Thoracic aorta (tissue), 2 donors: ENCODE results near the gene LRRN2. TPM values are rescaled to one million over a fixed set of nuclear protein-coding genes. Genes with fewer than 3 reads are reported as not detected.
"Not testable (repeated sequence)": the region's sequence is repeated elsewhere in the genome, so short reads cannot be mapped to it uniquely, and the experiment has no call there.

Source experiments
- ATAC-seq: fragments of 150-250 bp; one replicate; pipeline ENCODE4 v1.8.0; 2017; ENCODE audit warnings: low read depth; ENCODE audit not compliant: insufficient number of reproducible peaks, low FRiP score
- DNase-seq: peaks from one replicate; pipeline ENCODE4 v3.0.0-alpha.2; 2020; ENCODE audit warnings: low spot score
- H3K27ac ChIP-seq, 2 donors: fragments of 200-600 bp; sonication (generic); 1 replicate in 1 of 2; 2 replicates in 1 of 2; pipeline ENCODE4 v1.5.1; 2016; ENCODE audit warnings: mild to moderate bottlenecking in 2 of 2, moderate library complexity in 2 of 2
- H3K27me3 ChIP-seq: fragments of 200-600 bp; sonication (generic); replicated peaks from 2 replicates; pipeline ENCODE4 v1.6.0; 2016; ENCODE audit warnings: mild to moderate bottlenecking; ENCODE audit not compliant: insufficient read depth
- H3K36me3 ChIP-seq: fragments of 200-600 bp; sonication (generic); one replicate; pipeline ENCODE4 v1.5.1; 2016
- H3K4me1 ChIP-seq, 2 donors: fragments of 200-600 bp; sonication (generic); 1 replicate in 1 of 2; 2 replicates in 1 of 2; pipeline versions ENCODE4 v1.5.1 to v1.6.0; 2016; ENCODE audit warnings: low read depth in 2 of 2, mild to moderate bottlenecking in 1 of 2; ENCODE audit not compliant: control insufficient read depth in 1 of 2
- H3K4me3 ChIP-seq: fragments of 200-600 bp; sonication (generic); 2 replicates; pipeline ENCODE4 v1.5.1; 2016; ENCODE audit warnings: mild to moderate bottlenecking
- H3K9me3 ChIP-seq: fragments of 200-600 bp; sonication (generic); 2 replicates; pipeline ENCODE4 v1.5.1; 2016
- total RNA-seq, 2 donors: library from RNA; depleted of rRNA; stranded (reverse); fragments of >200 nt; gene quantifications; one replicate each; pipeline versions ENCODE4 v1.1.0 to v1.2.3, GENCODE V29; 2016
- TF ChIP-seq, protein P1 (sequence below): fragments of 200-600 bp; sonication (generic); IDR thresholded peaks from one replicate; pipeline ENCODE4 v1.5.1; 2019; ENCODE audit warnings: antibody characterized with exemption

Gene LRRN2
- total RNA-seq, 2 donors from 2014 or later: 0.63 to 0.81 TPM

DNA sequence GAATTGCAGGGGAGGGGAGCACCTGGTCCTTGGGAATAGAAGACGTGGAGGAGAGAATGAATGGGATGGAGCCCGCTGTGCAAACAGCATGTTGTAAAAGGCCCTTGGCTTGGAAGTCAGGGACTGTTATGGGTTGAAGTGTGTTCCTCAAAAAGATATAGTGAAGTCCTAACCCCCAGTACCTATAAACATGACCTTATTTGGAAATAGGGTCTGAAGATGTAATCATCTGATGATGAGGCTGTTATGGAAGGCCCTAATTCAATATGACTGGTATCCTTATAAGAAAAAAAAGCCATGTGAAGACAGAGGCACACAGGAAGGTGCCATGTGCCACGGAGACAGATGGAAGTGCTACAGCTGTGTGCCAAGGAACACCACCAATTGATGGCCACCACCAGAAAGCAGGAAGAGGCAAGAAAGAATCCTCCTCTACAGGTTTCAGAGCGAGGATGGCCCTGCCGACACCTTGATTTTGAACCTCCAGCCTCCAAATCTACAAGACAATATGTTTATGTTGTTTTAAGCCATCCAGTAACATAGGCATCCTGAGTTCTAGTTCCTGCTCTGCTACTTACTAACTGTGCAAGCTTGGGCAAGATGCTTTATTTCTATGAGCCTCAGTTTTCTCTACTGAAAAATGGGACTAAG is 51.2 kb downstream of the LRRN2 start:
- Histone ChIP-seq H3K9me3 (no peaks in the 10 kb centered on the region), H3K4me3 (no peak overlapping the region)
- TF ChIP-seq, protein P1, sequence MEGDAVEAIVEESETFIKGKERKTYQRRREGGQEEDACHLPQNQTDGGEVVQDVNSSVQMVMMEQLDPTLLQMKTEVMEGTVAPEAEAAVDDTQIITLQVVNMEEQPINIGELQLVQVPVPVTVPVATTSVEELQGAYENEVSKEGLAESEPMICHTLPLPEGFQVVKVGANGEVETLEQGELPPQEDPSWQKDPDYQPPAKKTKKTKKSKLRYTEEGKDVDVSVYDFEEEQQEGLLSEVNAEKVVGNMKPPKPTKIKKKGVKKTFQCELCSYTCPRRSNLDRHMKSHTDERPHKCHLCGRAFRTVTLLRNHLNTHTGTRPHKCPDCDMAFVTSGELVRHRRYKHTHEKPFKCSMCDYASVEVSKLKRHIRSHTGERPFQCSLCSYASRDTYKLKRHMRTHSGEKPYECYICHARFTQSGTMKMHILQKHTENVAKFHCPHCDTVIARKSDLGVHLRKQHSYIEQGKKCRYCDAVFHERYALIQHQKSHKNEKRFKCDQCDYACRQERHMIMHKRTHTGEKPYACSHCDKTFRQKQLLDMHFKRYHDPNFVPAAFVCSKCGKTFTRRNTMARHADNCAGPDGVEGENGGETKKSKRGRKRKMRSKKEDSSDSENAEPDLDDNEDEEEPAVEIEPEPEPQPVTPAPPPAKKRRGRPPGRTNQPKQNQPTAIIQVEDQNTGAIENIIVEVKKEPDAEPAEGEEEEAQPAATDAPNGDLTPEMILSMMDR: no peak

DNA sequence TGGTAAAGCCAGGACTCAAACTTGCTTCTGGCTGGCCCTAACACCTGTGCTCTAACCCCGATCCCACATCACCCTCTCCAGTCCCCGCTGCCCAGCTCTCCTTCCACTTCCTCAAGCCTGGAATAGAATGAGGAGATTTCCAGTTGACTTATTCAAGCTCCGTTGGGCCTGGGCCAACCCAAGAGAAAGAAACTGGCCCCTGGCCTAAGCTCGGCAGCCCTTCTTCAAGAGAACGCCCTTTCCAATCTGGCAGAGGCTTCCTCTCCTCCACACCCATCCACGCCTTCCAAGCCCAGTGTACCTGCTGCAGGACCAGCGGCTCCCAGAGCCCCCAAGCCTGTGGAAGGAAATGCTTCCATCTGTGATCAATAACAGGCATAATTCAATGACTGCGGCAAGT is 51.9 kb downstream of the LRRN2 start:
- Histone ChIP-seq H3K27ac (no peak overlapping the region), H3K9me3 (no peaks in the 10 kb centered on the region), H3K27me3 (no peaks in the 10 kb centered on the region), H3K36me3 (no peaks in the 10 kb centered on the region), H3K4me1 (no peaks in the 10 kb centered on the region), H3K4me3 (no peak overlapping the region)
- TF ChIP-seq, protein P1: no peak
- ATAC-seq (no peak), DNase-seq (no peak)

More for the DNA sequence above, 51.2 kb downstream of the LRRN2 start:
- H3K27me3 ChIP-seq: no peaks in the 10 kb centered on the region
- DNase-seq (no peak), ATAC-seq (no peak)
- no peaks in the 10 kb centered on the region for H3K4me1 ChIP-seq
- no peak overlapping the region for H3K27ac ChIP-seq
- no peaks in the 10 kb centered on the region for H3K36me3 ChIP-seq

DNA sequence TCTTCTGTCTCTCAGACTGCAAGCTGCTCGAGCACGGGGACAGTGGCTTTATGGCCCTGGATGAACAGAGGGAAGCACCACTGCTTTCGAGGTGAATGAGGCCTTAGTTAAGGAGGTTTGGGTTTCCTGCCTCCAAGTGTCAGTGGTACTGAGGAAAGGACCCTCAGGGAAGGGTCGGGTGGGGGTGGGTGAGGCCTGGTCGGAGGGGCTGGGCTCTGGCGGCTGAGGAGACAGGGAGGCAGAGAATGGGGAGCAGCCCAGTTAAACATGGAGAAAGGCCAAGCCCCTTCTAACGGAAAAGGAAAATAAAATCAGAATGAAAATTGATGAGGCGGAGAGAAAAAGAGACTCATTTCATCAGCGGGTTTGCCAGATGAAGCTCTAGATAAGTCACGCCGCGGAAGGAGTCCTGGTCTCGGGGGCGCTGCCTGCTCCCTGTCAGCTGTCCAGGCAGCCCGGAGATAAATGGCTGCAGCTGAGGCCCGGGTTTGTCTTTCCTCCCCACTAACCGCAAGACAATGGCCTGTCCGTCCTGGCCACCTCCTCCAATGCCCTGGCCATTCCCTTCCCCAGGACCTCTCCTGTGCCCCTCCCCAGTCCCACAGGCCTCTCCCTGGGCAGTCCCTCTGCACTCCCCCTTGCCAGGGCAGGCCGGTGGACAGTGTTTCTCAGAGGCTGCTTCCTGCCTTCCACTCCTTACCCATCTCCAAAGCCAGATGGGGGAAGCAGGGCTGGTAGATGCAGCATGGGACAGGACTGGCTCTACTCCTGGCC is 55.2 kb downstream of the LRRN2 start:
- DNase-seq: no peak
- no peak overlapping the region for H3K27ac ChIP-seq
- TF ChIP-seq, protein P1: no peak
- no peaks in the 10 kb centered on the region for H3K4me1 ChIP-seq
- no peak overlapping the region for H3K4me3 ChIP-seq
- H3K27me3 ChIP-seq: no peaks in the 10 kb centered on the region
- ATAC-seq: no peak
- no peaks in the 10 kb centered on the region for H3K9me3 ChIP-seq
- no peaks in the 10 kb centered on the region for H3K36me3 ChIP-seq

DNA sequence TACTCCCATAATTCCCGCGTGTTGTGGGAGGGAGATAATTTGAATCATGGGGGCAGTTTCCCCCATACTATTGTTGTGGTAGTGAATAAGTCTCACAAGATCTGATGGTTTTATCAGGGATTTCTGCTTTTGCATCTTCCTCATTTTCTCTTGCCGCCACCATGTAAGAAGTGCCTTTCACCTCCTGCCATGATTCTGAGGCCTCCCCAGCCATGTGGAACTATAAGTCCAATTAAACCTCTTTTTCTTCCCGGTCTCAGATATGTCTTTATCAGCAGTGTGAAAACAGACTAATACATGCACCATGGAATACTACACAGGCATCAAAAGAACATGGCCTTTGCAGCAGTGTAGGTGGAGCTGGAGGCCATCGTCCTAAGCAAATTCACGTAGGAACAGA is 56.1 kb downstream of the LRRN2 start:
- not testable (repeated sequence) for DNase-seq, H3K4me1 ChIP-seq, H3K27ac ChIP-seq, H3K4me3 ChIP-seq, H3K27me3 ChIP-seq, H3K36me3 ChIP-seq, ATAC-seq, H3K9me3 ChIP-seq

DNA sequence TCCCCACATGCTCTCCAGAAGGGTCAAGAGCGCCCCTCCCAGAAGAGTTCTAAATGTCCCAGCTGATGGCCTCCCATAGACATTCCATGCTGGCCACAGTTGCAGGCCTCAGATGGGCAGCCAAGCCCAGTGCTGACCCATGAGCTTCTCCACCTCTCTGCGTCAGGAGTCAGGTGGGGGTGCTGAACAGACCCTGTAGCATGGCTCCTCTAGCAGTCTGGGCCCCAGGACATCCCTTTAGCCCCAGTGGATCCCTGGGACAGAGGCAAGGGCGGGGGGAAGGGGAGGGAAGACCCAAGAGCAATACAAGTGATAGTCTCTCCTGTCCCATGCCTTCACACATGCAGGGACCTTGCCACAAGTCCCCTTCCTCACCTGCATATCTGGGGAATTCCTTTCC is 56.7 kb downstream of the LRRN2 start:
- Histone ChIP-seq H3K36me3 (no peaks in the 10 kb centered on the region), H3K9me3 (no peaks in the 10 kb centered on the region), H3K4me1 (no peaks in the 10 kb centered on the region), H3K27me3 (no peaks in the 10 kb centered on the region), H3K27ac (no peak overlapping the region), H3K4me3 (no peak overlapping the region)
- TF ChIP-seq, protein P1: no peak
- ATAC-seq: no peak
- no peak for DNase-seq
